MG63 (cell line): ENCODE measurements around the gene SEMA3D. TPM values are rescaled to one million over a fixed set of nuclear protein-coding genes. Genes with fewer than 3 reads are reported as not detected.

ENCODE experiments used
- DNase-seq: peaks from one replicate; pipeline ENCODE4 v3.0.0-alpha.2; 2020
- H3K27me3 ChIP-seq: fragments of 250-450 bp; sonication (Bioruptor Pico); 2 replicates; pipeline ENCODE4 v1.5.1; 2020; ENCODE audit warnings: mild to moderate bottlenecking, moderate library complexity
- H3K36me3 ChIP-seq: fragments of 250-450 bp; sonication (Bioruptor Pico); 2 replicates; pipeline ENCODE4 v1.5.1; 2020; ENCODE audit warnings: mild to moderate bottlenecking, moderate library complexity
- H3K4me3 ChIP-seq: fragments of 250-450 bp; sonication (Bioruptor Pico); 2 replicates; pipeline ENCODE4 v1.5.1; 2020; ENCODE audit warnings: mild to moderate bottlenecking, moderate library complexity
- H3K9me3 ChIP-seq: fragments of 250-450 bp; sonication (Bioruptor Pico); 2 replicates; pipeline ENCODE4 v1.5.1; 2020; ENCODE audit warnings: mild to moderate bottlenecking, moderate library complexity
- total RNA-seq: library from RNA; depleted of rRNA; stranded (reverse); fragments of >200 nt; shearing (Covaris generic); gene quantifications from 2 replicates; pipeline ENCODE4 v1.2.3, GENCODE V29; 2014; ENCODE audit warnings: low replicate concordance; rRNA removed

SEMA3D gene
- total RNA-seq = 0.20 and 1.2 TPM in 2 replicates

GRCh38 chr7:85186521-85187241, at the start of gene SEMA3D:
TSS of gene SEMA3D (minus strand) at chr7:85187056. CDS start at chr7:85121891, 65,165 bp downstream.
- H3K9me3 ChIP-seq = no peaks in the 10 kb centered on the region
- peak; percentile 69 for DNase-seq
- peaks cover 2% of the 10 kb centered on the region; the same call in 1 of the 2 replicates for H3K27me3 ChIP-seq
- H3K36me3 ChIP-seq = no peaks in the 10 kb centered on the region
- peak within 1 kb of the TSS; percentile 44 for H3K4me3 ChIP-seq

GRCh38 chr7:85234730-85235129, 47.9 kb upstream of the SEMA3D start:
- no peaks in the 10 kb centered on the region for H3K9me3 ChIP-seq
- no peaks in the 10 kb centered on the region for H3K27me3 ChIP-seq
- no peak overlapping the region for H3K4me3 ChIP-seq
- H3K36me3 ChIP-seq = no peaks in the 10 kb centered on the region
- no peak for DNase-seq

GRCh38 chr7:85232068-85232467, 45.2 kb upstream of the SEMA3D start:
- H3K9me3 ChIP-seq = no peaks in the 10 kb centered on the region
- H3K4me3 ChIP-seq = no peak overlapping the region
- no peaks in the 10 kb centered on the region for H3K36me3 ChIP-seq
- DNase-seq = no peak
- H3K27me3 ChIP-seq = no peaks in the 10 kb centered on the region

- Histone ChIP-seq H3K36me3 (no peaks in the 10 kb centered on the region), H3K4me3 (no peak overlapping the region), H3K27me3 (no peaks in the 10 kb centered on the region), H3K9me3 (no peaks in the 10 kb centered on the region)
- no peak for DNase-seq
Measured at GRCh38 chr7:85230623-85231022, 43.8 kb upstream of the SEMA3D start.

- DNase-seq = no peak
- Histone ChIP-seq H3K36me3 (no peaks in the 10 kb centered on the region), H3K9me3 (no peaks in the 10 kb centered on the region), H3K27me3 (no peaks in the 10 kb centered on the region), H3K4me3 (no peak overlapping the region)
Measured at GRCh38 chr7:85229544-85229943, 42.7 kb upstream of the SEMA3D start.

GRCh38 chr7:85226361-85227085, 39.7 kb upstream of the SEMA3D start:
- no peak for DNase-seq
- Histone ChIP-seq H3K36me3 (no peaks in the 10 kb centered on the region), H3K27me3 (no peaks in the 10 kb centered on the region), H3K4me3 (no peak overlapping the region), H3K9me3 (no peaks in the 10 kb centered on the region)

GRCh38 chr7:85224171-85224570, 37.3 kb upstream of the SEMA3D start:
- H3K4me3 ChIP-seq = no peak overlapping the region
- no peaks in the 10 kb centered on the region for H3K27me3 ChIP-seq
- DNase-seq = no peak
- H3K9me3 ChIP-seq = no peaks in the 10 kb centered on the region
- no peaks in the 10 kb centered on the region for H3K36me3 ChIP-seq

GRCh38 chr7:85222522-85222921, 35.7 kb upstream of the SEMA3D start:
- no peaks in the 10 kb centered on the region for H3K27me3 ChIP-seq

GRCh38 chr7:85221796-85222195, 34.9 kb upstream of the SEMA3D start:
- Histone ChIP-seq H3K36me3 (no peaks in the 10 kb centered on the region), H3K27me3 (no peaks in the 10 kb centered on the region), H3K9me3 (no peaks in the 10 kb centered on the region), H3K4me3 (no peak overlapping the region)
- no peak for DNase-seq

More at GRCh38 chr7:85222522-85222921, 35.7 kb upstream of the SEMA3D start:
- DNase-seq = no peak
- Histone ChIP-seq H3K36me3 (no peaks in the 10 kb centered on the region), H3K4me3 (no peak overlapping the region), H3K9me3 (no peaks in the 10 kb centered on the region)

GRCh38 chr7:85220651-85221050, 33.8 kb upstream of the SEMA3D start:
- H3K4me3 ChIP-seq = no peak overlapping the region
- no peak for DNase-seq
- H3K36me3 ChIP-seq = no peaks in the 10 kb centered on the region
- no peaks in the 10 kb centered on the region for H3K9me3 ChIP-seq
- H3K27me3 ChIP-seq = no peaks in the 10 kb centered on the region

GRCh38 chr7:85220023-85220422, 33.2 kb upstream of the SEMA3D start:
- Histone ChIP-seq H3K36me3 (no peaks in the 10 kb centered on the region), H3K9me3 (no peaks in the 10 kb centered on the region), H3K27me3 (no peaks in the 10 kb centered on the region), H3K4me3 (no peak overlapping the region)
- no peak for DNase-seq

- Histone ChIP-seq H3K9me3 (no peaks in the 10 kb centered on the region), H3K27me3 (no peaks in the 10 kb centered on the region), H3K4me3 (no peak overlapping the region), H3K36me3 (no peaks in the 10 kb centered on the region)
- DNase-seq = no peak
Measured at GRCh38 chr7:85217085-85217484, 30.2 kb upstream of the SEMA3D start.

- no peak for DNase-seq
- Histone ChIP-seq H3K4me3 (no peak overlapping the region), H3K36me3 (no peaks in the 10 kb centered on the region), H3K27me3 (no peaks in the 10 kb centered on the region), H3K9me3 (no peaks in the 10 kb centered on the region)
Measured at GRCh38 chr7:85215098-85215497, 28.2 kb upstream of the SEMA3D start.

GRCh38 chr7:85213500-85213899, 26.6 kb upstream of the SEMA3D start:
- H3K9me3 ChIP-seq = no peaks in the 10 kb centered on the region
- no peaks in the 10 kb centered on the region for H3K27me3 ChIP-seq
- H3K4me3 ChIP-seq = no peak overlapping the region
- H3K36me3 ChIP-seq = no peaks in the 10 kb centered on the region
- DNase-seq = no peak

GRCh38 chr7:85205754-85206153, 18.9 kb upstream of the SEMA3D start:
- H3K36me3 ChIP-seq = no peaks in the 10 kb centered on the region
- H3K4me3 ChIP-seq = no peak overlapping the region
- H3K9me3 ChIP-seq = no peaks in the 10 kb centered on the region
- H3K27me3 ChIP-seq = no peaks in the 10 kb centered on the region
- DNase-seq = no peak

- no peaks in the 10 kb centered on the region for H3K9me3 ChIP-seq
- no peak overlapping the region for H3K4me3 ChIP-seq
- no peaks in the 10 kb centered on the region for H3K27me3 ChIP-seq
- no peaks in the 10 kb centered on the region for H3K36me3 ChIP-seq
- DNase-seq = no peak
Measured at GRCh38 chr7:85204496-85204895, 17.6 kb upstream of the SEMA3D start.

GRCh38 chr7:85204061-85204460, 17.2 kb upstream of the SEMA3D start:
- Histone ChIP-seq H3K4me3 (no peak overlapping the region), H3K36me3 (no peaks in the 10 kb centered on the region), H3K27me3 (no peaks in the 10 kb centered on the region), H3K9me3 (no peaks in the 10 kb centered on the region)
- no peak for DNase-seq

GRCh38 chr7:85201209-85201608, 14.4 kb upstream of the SEMA3D start:
- DNase-seq = no peak
- H3K4me3 ChIP-seq = no peak overlapping the region

More at GRCh38 chr7:85201209-85201608, 14.4 kb upstream of the SEMA3D start:
- no peaks in the 10 kb centered on the region for H3K27me3 ChIP-seq
- H3K36me3 ChIP-seq = no peaks in the 10 kb centered on the region
- no peaks in the 10 kb centered on the region for H3K9me3 ChIP-seq
